GM12865 (cell line): ENCODE measurements around the gene FBN1.
A peak's percentile ranks its signal among the peaks of the same experiment; 100 is the strongest.

Experiments used
- DNase-seq: peaks from one replicate; pipeline ENCODE4 v3.0.0; 2010; ENCODE audit warnings: low read depth
- H3K4me3 ChIP-seq: 2 replicates; pipeline ENCODE4 v1.5.1; 2011; ENCODE audit warnings: mild to moderate bottlenecking, low read depth, low read length, control low read depth
- CTCF ChIP-seq: IDR thresholded peaks from 2 replicates; pipeline ENCODE4 v1.5.1; 2011; ENCODE audit warnings: low read length, control low read depth, low read depth, inconsistent platforms; ENCODE audit not compliant: insufficient read depth; ENCODE audit errors: missing control alignments

Gene FBN1

GRCh38 chr15:48411971-48412591 lies 233.4 kb downstream of the FBN1 start:
- DNase-seq, result no peak
- TF ChIP-seq CTCF, result no peak
- no peak overlapping the region for H3K4me3 ChIP-seq

GRCh38 chr15:48409623-48410022 lies 235.9 kb downstream of the FBN1 start:
- no peak for TF ChIP-seq CTCF
- peak; percentile 14 for DNase-seq
- no peak overlapping the region for H3K4me3 ChIP-seq

GRCh38 chr15:48408327-48408726 lies 237.2 kb downstream of the FBN1 start:
- TF ChIP-seq CTCF, result no peak
- no peak overlapping the region for H3K4me3 ChIP-seq
- no peak for DNase-seq

GRCh38 chr15:48407646-48408045 lies 237.9 kb downstream of the FBN1 start:
- DNase-seq, result no peak
- TF ChIP-seq CTCF, result no peak
- H3K4me3 ChIP-seq, result no peak overlapping the region

- no peak overlapping the region for H3K4me3 ChIP-seq
- peak; percentile 18 for TF ChIP-seq CTCF
- no peak for DNase-seq
Observed at GRCh38 chr15:48406911-48407310, 238.6 kb downstream of the FBN1 start.

- TF ChIP-seq CTCF, result no peak
- no peak for DNase-seq
- H3K4me3 ChIP-seq, result no peak overlapping the region
Observed at GRCh38 chr15:48406266-48406891, 239.1 kb downstream of the FBN1 start.
